ENCODE measurements around the gene ULBP3. TPM values are rescaled to one million over a fixed set of nuclear protein-coding genes. Genes with fewer than 3 reads are reported as not detected.

The ULBP3 gene
- total and polyA plus RNA-seq, 2 donors (not counting 1 experiment from before 2014, with no cell fraction given), result 0.10 to 0.69 TPM

DNA sequence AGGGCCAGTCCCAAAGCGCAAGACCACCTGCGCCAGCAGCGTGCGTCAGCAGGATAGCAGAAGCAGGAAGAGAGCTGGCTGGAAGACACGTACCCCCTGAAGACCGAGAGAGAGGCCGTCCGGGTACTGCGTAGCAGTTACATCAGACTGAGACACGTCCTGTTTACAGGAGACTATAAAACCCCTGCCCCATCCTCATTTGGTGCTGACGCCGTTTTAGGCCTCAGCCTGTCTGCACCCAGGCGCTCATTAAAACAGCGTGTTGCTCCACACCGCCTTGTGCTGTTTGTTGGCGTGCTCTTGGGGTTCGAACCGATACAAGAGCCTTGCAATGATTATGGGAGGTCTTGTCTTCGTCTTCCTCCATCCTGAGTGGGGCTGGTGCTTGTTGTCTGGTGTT lies 31.8 kb upstream of the ULBP3 start:
- Histone ChIP-seq H3K79me2 (ENCODE audit: control insufficient read depth, insufficient read depth, low read length) (no peaks in the 10 kb centered on the region), H2AFZ (ENCODE audit: insufficient read depth, low read depth, low read length, poor library complexity, severe bottlenecking) (no peak overlapping the region), H3K4me2 (replicated peaks; ENCODE audit: low read depth, low read length, poor library complexity, severe bottlenecking) (no peak overlapping the region), H4K20me1 (ENCODE audit: control insufficient read depth, insufficient read depth, low read length, poor library complexity, severe bottlenecking) (no peaks in the 10 kb centered on the region), H3K27me3 (replicated peaks in 1 of 4; ENCODE audit: control extremely low read depth in 1 of 4, control insufficient read depth in 3 of 4, insufficient read depth in 4 of 4, low read length in 3 of 4) (peaks cover 0 to 7% (median 1%) of the 10 kb centered on the region in 4 experiments), H3K9me3 (ENCODE audit: control extremely low read depth in 1 of 3, control insufficient read depth in 2 of 3, insufficient read depth in 1 of 3, low read length in 2 of 3) (no peaks in the 10 kb centered on the region), H3K9ac (ENCODE audit: low read length) (no peak overlapping the region), H3K4me3 (ENCODE audit: control extremely low read depth in 1 of 5, extremely low read depth in 1 of 5, insufficient read depth in 1 of 5, low read depth in 2 of 5, low read length in 4 of 5) (no peak overlapping the region), H3K4me1 (ENCODE audit: control insufficient read depth in 2 of 2, insufficient read depth in 2 of 2, low read length in 2 of 2) (no peaks in the 10 kb centered on the region), H3K36me3 (replicated peaks in 1 of 2; ENCODE audit: control extremely low read depth in 1 of 2, control insufficient read depth in 1 of 2, extremely low read depth in 1 of 2, insufficient read depth in 2 of 2, low read length in 1 of 2) (no peaks in the 10 kb centered on the region), H3K27ac (ENCODE audit: low read length in 2 of 2) (no peak overlapping the region)
- Mint-ChIP-seq H3K27ac (no peak overlapping the region), H3K4me3 (no peak overlapping the region), H3K9me3 (ENCODE audit: insufficient read depth) (no peaks in the 10 kb centered on the region), H3K27me3 (peaks cover 2% of the 10 kb centered on the region), H3K4me1 (no peaks in the 10 kb centered on the region)
- ChIA-PET CTCF (no interaction called here), POLR2A (no interaction called here)
- DNase-seq, result no peak
- no peak for ATAC-seq (ENCODE audit: low read depth)
- intact Hi-C loops (cut with micrococcal nuclease), result no loop called here
- TF ChIP-seq, protein P1, sequence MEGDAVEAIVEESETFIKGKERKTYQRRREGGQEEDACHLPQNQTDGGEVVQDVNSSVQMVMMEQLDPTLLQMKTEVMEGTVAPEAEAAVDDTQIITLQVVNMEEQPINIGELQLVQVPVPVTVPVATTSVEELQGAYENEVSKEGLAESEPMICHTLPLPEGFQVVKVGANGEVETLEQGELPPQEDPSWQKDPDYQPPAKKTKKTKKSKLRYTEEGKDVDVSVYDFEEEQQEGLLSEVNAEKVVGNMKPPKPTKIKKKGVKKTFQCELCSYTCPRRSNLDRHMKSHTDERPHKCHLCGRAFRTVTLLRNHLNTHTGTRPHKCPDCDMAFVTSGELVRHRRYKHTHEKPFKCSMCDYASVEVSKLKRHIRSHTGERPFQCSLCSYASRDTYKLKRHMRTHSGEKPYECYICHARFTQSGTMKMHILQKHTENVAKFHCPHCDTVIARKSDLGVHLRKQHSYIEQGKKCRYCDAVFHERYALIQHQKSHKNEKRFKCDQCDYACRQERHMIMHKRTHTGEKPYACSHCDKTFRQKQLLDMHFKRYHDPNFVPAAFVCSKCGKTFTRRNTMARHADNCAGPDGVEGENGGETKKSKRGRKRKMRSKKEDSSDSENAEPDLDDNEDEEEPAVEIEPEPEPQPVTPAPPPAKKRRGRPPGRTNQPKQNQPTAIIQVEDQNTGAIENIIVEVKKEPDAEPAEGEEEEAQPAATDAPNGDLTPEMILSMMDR (IDR thresholded peaks at IDR 0.05), result no peak
- TF ChIP-seq EZH2 (IDR thresholded peaks at IDR 0.05; ENCODE audit: borderline replicate concordance, insufficient read depth, low read depth, low read length, poor library complexity, severe bottlenecking), result no peak
- 96% methylated on average over 19 of the region's 19 CpGs for WGBS (ENCODE audit: insufficient coverage)

- ATAC-seq (ENCODE audit: low read depth) (no peak), DNase-seq (no peak)
- intact Hi-C loops (cut with micrococcal nuclease), result no loop called here
- no peaks in the 10 kb centered on the region for H3K36me3 ChIP-seq (replicated peaks in 1 of 2; ENCODE audit: control extremely low read depth in 1 of 2, control insufficient read depth in 1 of 2, extremely low read depth in 1 of 2, insufficient read depth in 2 of 2, low read length in 1 of 2)
- Mint-ChIP-seq H3K27me3 (peaks cover 9% of the 10 kb centered on the region), H3K4me3 (no peak overlapping the region), H3K4me1 (peaks cover 2% of the 10 kb centered on the region), H3K9me3 (ENCODE audit: insufficient read depth) (no peaks in the 10 kb centered on the region), H3K27ac (no peak overlapping the region)
- peaks cover 0 to 7% (median 1%) of the 10 kb centered on the region in 4 experiments for H3K27me3 ChIP-seq (replicated peaks in 1 of 4; ENCODE audit: control extremely low read depth in 1 of 4, control insufficient read depth in 3 of 4, insufficient read depth in 4 of 4, low read length in 3 of 4)
- ChIA-PET CTCF (no interaction called here), POLR2A (no interaction called here)
- H3K4me2 ChIP-seq (replicated peaks; ENCODE audit: low read depth, low read length, poor library complexity, severe bottlenecking), result no peak overlapping the region
- TF ChIP-seq, protein P1 (IDR thresholded peaks at IDR 0.05), result no peak
- no peak for TF ChIP-seq EZH2 (IDR thresholded peaks at IDR 0.05; ENCODE audit: borderline replicate concordance, insufficient read depth, low read depth, low read length, poor library complexity, severe bottlenecking)
- H3K9ac ChIP-seq (ENCODE audit: low read length), result no peak overlapping the region
- no CpG with 5 or more reads among the region's 11 CpGs for WGBS (ENCODE audit: insufficient coverage)
- H3K9me3 ChIP-seq (ENCODE audit: control extremely low read depth in 1 of 3, control insufficient read depth in 2 of 3, insufficient read depth in 1 of 3, low read length in 2 of 3), result no peaks in the 10 kb centered on the region
- H3K4me3 ChIP-seq (ENCODE audit: control extremely low read depth in 1 of 5, extremely low read depth in 1 of 5, insufficient read depth in 1 of 5, low read depth in 2 of 5, low read length in 4 of 5), result no peak overlapping the region
- no peaks in the 10 kb centered on the region for H3K4me1 ChIP-seq (ENCODE audit: control insufficient read depth in 2 of 2, insufficient read depth in 2 of 2, low read length in 2 of 2)
- H3K27ac ChIP-seq (ENCODE audit: low read length in 2 of 2), result no peak overlapping the region
- H3K79me2 ChIP-seq (ENCODE audit: control insufficient read depth, insufficient read depth, low read length), result no peaks in the 10 kb centered on the region
- H2AFZ ChIP-seq (ENCODE audit: insufficient read depth, low read depth, low read length, poor library complexity, severe bottlenecking), result no peak overlapping the region
- no peaks in the 10 kb centered on the region for H4K20me1 ChIP-seq (ENCODE audit: control insufficient read depth, insufficient read depth, low read length, poor library complexity, severe bottlenecking)
Observed at GRCh38 chr6:150099953-150100352, 31.0 kb upstream of the ULBP3 start.
